Glutamatergic neuron (in vitro differentiated cells): Measurements from ENCODE around the gene IHH. TPM values are rescaled to one million over a fixed set of nuclear protein-coding genes. Genes with fewer than 3 reads are reported as not detected.

Experiments used
- DNase-seq: peaks from one replicate; pipeline ENCODE4 v3.0.0; 2022
- H3K27ac Mint-ChIP-seq: one replicate; pipeline ENCODE4 v1.8.0; 2020; ENCODE audit warnings: mild to moderate bottlenecking, mixed read lengths, inconsistent platforms; ENCODE audit not compliant: unreplicated experiment
- H3K27me3 Mint-ChIP-seq: one replicate; pipeline ENCODE4 v1.8.0; 2020; ENCODE audit warnings: mild to moderate bottlenecking, moderate library complexity, mixed read lengths, inconsistent platforms; ENCODE audit not compliant: unreplicated experiment
- H3K36me3 Mint-ChIP-seq: one replicate; pipeline ENCODE4 v1.8.0; 2020; ENCODE audit warnings: mild to moderate bottlenecking, mixed read lengths, inconsistent platforms; ENCODE audit not compliant: unreplicated experiment
- H3K4me1 Mint-ChIP-seq: one replicate; pipeline ENCODE4 v1.8.0; 2020; ENCODE audit warnings: mild to moderate bottlenecking, low read depth, mixed read lengths, inconsistent platforms; ENCODE audit not compliant: unreplicated experiment
- H3K4me3 Mint-ChIP-seq: one replicate; pipeline ENCODE4 v1.8.0; 2020; ENCODE audit warnings: mild to moderate bottlenecking, mixed read lengths, inconsistent platforms; ENCODE audit not compliant: unreplicated experiment
- H3K9me3 Mint-ChIP-seq: one replicate; pipeline ENCODE4 v1.8.0; 2020; ENCODE audit warnings: mild to moderate bottlenecking, moderate library complexity, mixed read lengths, inconsistent platforms; ENCODE audit not compliant: unreplicated experiment
- CTCF ChIP-seq: fragments of 200-600 bp; sonication (generic); IDR thresholded peaks from one replicate; pipeline ENCODE4 v1.5.0; 2021; ENCODE audit not compliant: partially characterized antibody, unreplicated experiment
- total RNA-seq: library from RNA; stranded (reverse); fragmentation: NEBNext Ultra II Directional; extraction: Animal tissue kit (Norgen Biotek cat#: 25700); gene quantifications from one replicate; pipeline ENCODE4 v1.2.1, GENCODE V29; 2021; ENCODE audit not compliant: unreplicated experiment

IHH gene
- total RNA-seq, 1 donor from 2014 or later = not detected

GRCh38 chr2:219041252-219041651, 19.5 kb downstream of the IHH start, which contains the start of gene CFAP65:
TSS of gene CFAP65 (minus strand) at chr2:219041516. CDS start at chr2:219039048, 2,468 bp downstream.
- Mint-ChIP-seq H3K27me3 (peaks cover 15% of the 10 kb centered on the region), H3K27ac (no peak within 1 kb of the TSS)

GRCh38 chr2:219038600-219038999, 22.1 kb downstream of the IHH start:
- no peak for TF ChIP-seq CTCF
- no peak for DNase-seq
- no peak overlapping the region for H3K27ac Mint-ChIP-seq
- H3K9me3 Mint-ChIP-seq = no peaks in the 10 kb centered on the region
- H3K4me3 Mint-ChIP-seq = no peak overlapping the region
- H3K4me1 Mint-ChIP-seq = no peaks in the 10 kb centered on the region
- H3K27me3 Mint-ChIP-seq = peaks cover 13% of the 10 kb centered on the region
- no peaks in the 10 kb centered on the region for H3K36me3 Mint-ChIP-seq

More at GRCh38 chr2:219041252-219041651, 19.5 kb downstream of the IHH start, which contains the start of gene CFAP65:
- Mint-ChIP-seq H3K4me3 (peak within 1 kb of the TSS; percentile 91), H3K36me3 (no peaks in the 10 kb centered on the region), H3K9me3 (peaks cover 2% of the 10 kb centered on the region), H3K4me1 (no peaks in the 10 kb centered on the region)
- DNase-seq = peak; percentile 80
- TF ChIP-seq CTCF = no peak

DNA sequence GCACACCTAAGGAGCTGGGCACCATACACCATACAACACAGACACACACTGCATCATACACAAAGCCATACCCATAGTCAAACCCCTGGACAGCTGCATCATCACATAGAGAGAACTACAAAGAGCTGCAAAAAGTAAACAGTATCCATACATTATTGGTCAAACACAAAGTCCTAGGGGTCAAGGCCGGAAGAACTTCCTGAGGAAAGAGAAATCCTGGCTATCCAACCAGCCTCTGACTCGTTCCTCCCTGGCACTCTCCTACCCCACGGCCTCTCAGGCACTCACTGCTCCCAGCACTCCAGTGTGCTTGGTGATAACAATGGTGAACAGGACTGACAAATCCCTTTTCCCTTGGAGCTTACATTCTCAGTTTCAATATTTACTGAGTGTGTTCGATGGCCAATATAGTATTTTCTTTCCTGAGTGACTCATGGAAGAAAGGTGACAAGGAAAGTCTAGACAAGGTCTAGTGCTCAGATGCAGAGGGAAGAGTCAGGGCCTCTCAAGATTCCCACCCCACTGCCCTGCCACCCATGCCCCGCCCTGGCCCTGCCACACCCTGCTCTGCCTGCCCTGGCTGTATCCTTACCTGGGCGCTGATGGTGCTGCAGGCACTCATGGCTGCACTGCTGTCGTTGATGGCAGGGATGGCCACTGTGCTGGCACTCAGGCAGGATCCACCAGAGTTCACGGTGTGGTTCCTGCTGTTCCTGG, 22.8 kb downstream of the IHH start:
- TF ChIP-seq CTCF = no peak
- Mint-ChIP-seq H3K4me1 (no peaks in the 10 kb centered on the region), H3K9me3 (no peaks in the 10 kb centered on the region), H3K36me3 (no peaks in the 10 kb centered on the region), H3K27me3 (peaks cover 11% of the 10 kb centered on the region), H3K4me3 (no peak overlapping the region), H3K27ac (no peak overlapping the region)
- no peak for DNase-seq

DNA sequence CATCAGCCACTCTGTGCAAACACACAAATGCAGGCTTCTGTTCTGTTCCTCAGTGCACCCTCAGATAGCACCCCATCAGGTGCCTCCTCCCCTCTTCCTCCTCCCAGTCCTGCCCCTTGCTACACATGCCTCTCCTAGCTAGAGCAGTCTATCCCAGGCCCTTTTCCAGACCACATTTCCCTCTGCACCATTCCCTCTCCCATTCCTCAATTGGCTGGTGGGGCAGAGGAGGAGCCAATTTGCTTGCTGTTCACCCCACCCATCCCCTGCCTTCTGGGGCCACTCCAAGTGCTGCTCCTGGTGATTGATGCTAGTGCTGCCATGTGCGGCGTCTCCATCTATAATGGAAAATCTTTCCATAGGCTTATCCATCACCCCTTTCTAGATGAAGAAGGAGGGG, 24.8 kb downstream of the IHH start:
- no peak for TF ChIP-seq CTCF
- H3K27ac Mint-ChIP-seq = no peak overlapping the region
- no peaks in the 10 kb centered on the region for H3K9me3 Mint-ChIP-seq
- peaks cover 10% of the 10 kb centered on the region for H3K27me3 Mint-ChIP-seq
- H3K36me3 Mint-ChIP-seq = no peaks in the 10 kb centered on the region
- no peaks in the 10 kb centered on the region for H3K4me1 Mint-ChIP-seq
- no peak for DNase-seq
- no peak overlapping the region for H3K4me3 Mint-ChIP-seq

DNA sequence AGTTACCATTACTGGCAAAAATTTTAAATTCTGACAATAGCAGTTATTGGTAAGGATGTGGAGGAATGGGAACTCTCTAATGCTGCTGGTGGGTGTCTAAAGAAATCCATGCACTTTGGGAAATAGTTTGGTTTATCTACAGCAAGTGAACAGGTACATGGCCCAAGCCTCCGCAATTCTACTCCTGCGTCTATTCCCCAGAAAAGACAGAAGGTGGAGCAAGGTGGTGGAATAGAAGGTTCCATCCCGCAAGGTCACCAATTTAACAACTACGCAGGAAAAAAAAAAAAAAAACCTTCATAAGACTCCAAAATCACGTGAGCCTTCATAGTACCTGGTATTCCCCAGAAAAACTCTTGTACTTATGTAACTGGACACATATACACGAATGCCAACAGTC, 25.9 kb downstream of the IHH start:
- H3K36me3 Mint-ChIP-seq = no peaks in the 10 kb centered on the region
- H3K27ac Mint-ChIP-seq = no peak overlapping the region
- DNase-seq = no peak
- H3K9me3 Mint-ChIP-seq = no peaks in the 10 kb centered on the region
- H3K4me3 Mint-ChIP-seq = no peak overlapping the region
- peaks cover 10% of the 10 kb centered on the region for H3K27me3 Mint-ChIP-seq
- TF ChIP-seq CTCF = no peak
- no peaks in the 10 kb centered on the region for H3K4me1 Mint-ChIP-seq
